ENCODE results near the gene RTBDN.

RTBDN gene

DNA sequence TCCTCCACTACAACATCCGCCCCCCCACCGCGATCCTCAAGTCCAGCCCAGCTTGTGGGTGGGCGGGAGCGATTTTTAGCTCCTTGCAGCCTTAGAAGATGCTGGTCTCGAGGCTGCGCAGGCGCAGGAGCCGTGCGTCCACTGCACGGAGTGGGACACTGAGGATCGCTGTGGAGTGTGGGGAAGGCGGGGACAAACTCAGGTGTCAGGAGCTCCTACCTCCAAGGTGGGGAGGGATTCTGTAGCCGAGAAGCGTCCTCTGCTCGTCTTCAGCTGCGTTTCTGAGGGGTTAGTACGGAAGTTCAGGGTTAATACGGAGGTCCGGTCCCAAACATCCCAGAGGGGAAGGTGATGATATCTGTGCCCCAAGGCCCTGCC, at the start of gene RTBDN:
TSS of gene RTBDN (minus strand) at position 14 of the 378 bp plus-strand sequence. CDS start 4,600 bp downstream, outside the sequence.
- DNase-seq: no peak

DNA sequence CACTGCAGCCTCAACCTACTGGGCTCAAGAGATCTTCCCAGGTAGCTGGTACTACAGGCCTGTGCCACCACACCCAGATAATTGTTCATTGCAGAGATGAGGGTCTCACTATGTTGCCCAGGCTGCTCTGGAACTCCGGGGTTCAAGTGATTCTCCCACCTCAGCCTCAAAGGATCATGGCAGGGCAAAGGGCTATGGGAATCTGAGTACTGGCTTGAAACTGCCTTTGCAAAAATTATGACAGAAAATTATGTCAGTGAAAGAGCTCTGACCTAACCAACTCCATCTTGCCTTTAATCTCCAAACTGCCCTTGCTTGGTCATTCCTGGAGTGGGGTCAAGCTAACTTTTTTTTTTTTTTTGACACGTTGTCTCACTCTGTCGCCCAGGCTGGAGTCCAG, 48.2 kb upstream of the RTBDN start:
- DNase-seq: no peak

DNA sequence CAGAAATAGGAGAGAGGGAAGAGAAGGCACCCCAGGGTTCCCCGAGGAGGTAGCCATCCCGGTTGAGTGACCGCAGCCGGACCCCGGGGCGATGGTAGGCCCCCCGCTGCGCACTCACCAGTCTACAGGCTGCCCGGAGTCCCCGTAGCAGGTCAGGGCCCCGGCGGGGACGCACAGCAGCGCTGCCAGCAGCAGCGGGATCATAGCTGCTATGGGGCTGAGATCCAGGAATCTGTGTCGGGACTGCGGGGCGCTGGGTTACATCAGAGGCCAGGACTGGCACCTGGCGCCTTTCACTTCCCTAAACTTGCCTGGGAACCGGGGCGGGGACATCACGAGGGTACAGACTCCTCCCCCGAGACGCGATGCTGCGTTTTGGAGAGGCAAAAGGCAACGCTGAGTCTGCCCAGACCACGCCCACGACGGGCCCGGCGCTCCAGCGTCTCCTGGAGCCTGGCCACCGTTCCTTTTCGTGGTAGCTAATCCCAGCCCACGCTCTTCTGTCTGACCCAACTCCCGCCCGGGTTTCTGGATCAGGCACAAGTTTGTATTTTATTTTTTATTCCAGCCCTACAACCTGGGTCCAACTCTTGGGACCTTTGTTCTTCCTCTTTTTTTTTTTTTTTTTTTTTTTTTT, 46.9 kb upstream of the RTBDN start, which contains the start of gene DNASE2:
TSS of gene DNASE2 (minus strand) at position 278 of the 637 bp plus-strand sequence. CDS start at position 204, 74 bp downstream.
- DNase-seq: peak; percentile 78

DNA sequence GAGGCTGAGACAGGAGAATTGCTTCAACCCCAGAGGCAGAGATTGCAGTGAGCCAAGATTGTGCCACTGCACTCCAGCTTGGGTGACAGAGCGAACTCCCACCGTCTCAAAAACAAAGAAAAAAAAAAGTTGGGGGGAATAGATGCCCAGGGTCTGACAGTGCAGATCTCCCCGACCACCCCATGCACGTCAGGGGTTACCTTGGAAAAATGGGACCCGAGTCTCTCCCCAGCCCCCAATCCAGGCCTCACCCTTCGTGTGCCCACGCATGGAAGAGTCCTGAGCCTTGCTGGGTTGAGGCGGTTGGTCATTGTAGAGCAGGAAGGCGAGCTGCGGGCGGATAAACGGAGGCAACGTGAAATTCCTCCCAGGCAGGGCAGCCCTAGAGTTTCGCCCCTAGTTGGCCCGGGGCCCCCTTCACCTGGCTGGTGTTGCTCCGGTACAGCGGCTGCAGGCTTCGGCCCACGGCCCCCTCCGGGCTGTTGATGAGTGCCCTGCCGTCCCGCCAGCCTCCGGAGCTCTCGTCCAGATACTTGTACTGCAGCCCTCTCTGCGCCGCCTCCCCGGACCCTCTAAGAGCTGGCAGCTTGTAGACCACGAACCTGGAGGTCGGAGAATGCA, 46.3 kb upstream of the RTBDN start:
- no peak for DNase-seq

DNA sequence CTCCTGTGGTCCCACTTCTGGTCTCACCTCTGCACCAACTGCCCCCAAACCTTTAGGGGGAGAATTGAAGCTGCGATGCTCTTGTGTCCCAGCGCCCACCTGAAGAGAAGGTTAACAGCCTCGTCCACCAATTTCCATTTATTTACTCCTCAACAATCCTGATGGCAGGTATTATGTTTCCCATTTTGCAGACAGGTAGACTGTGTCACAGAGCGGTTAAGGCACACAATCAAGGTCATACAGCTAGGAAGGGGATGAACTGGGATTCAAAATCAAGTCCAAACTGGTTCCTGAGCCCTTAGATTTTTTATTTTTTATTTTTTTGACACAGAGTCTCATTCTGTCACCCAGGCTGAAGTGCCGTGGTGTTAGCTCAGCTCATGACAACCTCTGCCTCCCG, 40.7 kb upstream of the RTBDN start:
- no peak for DNase-seq

DNA sequence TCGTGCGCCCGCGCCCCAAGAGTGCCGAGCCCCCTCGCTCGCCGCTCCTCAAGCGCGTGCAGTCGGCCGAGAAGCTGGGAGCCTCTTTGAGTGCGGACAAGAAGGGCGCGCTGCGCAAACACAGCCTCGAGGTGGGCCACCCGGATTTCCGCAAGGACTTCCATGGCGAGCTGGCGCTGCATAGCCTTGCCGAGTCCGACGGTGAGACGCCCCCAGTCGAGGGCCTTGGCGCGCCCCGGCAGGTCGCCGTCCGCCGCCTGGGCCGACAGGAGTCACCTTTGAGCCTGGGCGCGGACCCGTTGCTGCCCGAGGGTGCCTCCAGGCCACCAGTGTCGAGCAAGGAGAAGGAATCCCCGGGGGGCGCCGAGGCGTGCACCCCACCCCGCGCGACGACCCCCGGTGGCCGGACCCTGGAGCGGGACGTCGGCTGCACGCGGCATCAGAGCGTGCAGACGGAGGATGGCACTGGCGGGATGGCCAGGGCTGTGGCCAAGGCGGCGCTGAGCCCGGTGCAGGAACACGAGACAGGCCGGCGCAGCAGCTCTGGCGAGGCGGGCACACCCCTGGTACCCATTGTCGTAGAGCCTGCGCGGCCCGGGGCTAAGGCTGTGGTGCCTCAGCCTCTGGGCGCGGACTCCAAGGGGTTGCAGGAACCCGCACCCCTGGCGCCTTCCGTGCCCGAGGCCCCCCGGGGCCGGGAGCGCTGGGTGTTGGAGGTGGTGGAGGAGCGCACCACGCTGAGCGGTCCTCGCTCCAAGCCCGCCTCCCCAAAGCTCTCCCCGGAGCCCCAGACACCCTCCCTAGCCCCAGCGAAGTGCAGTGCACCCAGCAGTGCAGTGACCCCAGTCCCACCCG, 39.7 kb upstream of the RTBDN start:
- DNase-seq: no peak

DNA sequence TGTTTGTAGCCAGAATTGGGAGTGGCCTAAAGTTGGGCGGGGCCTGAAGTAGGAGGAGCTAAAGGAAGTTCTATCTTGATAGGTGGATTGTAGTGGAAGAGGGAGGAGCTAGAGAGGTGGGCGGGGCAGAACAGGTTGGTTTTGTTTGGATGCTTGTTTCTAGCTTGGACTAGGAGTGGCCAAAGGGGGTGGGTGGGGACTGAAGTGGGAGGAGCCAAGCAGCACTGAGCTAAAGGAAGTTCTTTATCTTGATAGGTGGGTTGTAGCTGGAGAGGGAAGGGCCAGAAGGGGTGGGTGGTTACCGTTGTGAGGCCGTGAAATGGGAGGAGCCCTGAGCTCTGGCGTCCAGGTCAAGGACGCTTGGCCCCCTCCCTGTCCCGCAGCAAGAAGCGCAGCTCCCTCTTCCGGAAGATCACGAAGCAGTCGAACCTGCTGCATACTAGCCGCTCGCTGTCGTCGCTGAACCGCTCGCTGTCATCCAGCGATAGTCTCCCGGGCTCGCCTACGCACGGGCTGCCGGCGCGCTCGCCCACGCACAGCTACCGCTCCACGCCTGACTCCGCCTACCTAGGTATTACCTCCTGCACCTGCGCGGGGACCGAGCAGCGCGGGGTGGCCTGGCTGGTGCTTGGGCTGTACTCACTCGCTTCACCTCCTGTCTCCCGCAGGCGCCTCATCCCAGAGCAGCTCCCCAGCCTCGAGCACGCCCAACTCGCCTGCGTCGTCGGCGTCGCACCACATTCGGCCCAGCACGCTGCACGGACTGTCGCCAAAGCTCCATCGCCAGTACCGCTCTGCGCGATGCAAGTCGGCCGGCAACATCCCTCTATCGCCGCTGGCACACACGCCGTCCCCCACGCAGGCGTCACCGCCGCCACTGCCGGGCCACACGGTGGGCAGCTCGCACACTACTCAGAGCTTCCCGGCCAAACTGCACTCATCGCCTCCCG, 38.8 kb upstream of the RTBDN start:
- DNase-seq: no peak

DNA sequence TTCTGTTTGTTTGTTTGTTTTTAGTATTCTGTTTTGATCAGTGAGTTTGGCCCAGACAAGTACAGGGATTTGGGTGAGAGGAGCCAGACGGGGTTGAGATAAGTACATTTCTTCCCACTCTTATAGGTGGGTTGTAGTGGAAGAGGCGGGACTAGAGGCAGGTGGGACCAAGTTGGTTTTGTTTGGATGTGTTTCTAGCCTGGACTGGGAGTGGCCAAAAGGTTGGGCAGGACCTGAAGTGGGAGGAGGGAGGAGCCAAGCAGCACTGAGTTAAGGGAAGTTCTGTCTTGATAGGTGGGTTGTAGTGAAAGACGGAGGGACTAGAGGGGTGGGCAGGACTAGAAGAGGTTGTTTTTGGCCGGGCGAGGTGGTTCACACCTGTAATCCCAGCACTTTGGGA, 37.9 kb upstream of the RTBDN start:
- no peak for DNase-seq

DNA sequence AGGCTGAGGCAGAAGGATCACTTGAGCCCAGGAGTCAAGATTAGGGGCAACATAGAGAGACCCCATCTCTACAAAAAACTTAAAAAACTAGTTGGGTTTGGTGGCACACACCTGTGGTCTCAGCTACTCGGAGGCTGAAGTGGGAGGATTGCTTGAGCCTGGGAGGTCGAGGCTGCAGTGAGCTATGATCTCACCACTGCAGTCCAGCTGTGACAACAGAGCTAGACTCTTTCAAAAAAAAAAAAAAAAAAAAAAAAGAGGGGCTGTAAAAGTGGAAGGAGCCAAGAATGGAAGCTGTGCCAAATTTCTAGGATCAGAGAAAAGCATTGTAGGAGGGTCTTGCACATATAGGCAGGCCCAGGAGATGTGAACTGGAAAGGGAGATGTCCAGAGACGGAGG, 37.3 kb upstream of the RTBDN start:
- DNase-seq: no peak

DNA sequence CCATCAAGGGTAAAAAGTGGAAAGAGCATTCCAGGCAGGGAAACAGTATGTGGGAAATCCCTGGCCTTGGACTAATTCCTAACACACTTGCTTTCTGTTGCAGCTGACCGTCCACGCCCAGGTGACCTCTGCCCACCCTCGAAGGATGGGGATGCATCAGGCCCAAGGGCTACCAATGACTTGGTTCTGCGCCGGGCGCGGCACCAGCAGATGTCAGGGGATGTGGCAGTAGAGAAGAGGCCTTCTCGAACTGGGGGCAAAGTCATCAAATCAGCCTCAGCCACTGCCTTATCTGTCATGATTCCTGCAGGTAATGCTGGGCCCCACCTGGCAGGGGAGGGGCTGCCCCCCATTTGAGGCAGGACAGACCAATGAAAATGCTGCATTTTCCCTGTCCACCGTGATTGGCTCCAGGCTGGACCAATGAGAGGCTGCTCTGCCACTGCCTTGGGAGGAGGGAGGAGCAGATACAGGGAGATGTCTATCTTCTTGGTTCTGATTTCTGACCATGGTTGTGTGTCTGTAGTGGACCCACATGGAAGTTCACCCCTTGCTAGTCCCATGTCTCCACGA, 34.2 kb upstream of the RTBDN start:
- DNase-seq: no peak

DNA sequence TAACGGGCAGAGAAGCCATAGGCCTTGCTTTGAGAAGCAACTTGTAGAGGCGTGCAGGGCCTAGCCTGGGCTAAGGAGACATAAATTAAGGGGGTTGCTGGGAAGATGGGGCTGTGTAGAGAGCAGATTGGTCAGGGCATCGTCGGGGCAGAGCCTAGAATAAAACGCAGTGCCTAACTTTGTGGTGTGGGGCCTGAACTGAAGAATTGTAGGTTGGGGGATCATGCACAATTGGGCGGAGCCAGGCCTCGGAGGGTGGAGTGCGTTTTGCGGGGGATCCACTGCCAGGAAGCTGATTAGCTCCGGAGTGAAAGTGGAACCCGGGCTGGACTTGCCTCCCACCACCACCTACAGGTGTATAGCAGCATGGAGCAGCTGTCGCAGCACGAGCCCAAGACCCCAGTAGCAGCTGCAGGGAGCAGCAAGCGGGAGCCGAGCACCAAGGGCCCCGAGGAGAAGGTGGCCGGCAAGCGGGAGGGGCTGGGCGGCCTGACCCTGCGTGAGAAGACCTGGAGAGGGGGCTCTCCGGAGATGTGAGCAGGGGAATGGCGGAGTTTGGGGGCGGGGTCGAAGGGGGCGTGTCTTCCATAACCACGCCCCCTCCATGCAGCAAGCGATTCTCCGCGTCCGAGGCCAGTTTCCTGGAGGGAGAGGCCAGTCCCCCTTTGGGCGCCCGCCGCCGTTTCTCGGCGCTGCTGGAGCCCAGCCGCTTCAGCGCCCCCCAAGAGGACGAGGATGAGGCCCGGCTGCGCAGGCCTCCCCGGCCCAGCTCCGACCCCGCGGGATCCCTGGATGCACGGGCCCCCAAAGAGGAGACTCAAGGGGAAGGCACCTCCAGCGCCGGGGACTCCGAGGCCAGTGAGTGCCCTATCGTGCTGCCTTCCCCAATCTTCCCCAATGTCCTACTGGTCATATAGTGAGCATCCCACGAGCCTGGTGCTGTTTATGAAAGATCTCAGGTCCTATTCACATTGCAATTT, 33.0 kb upstream of the RTBDN start:
- DNase-seq: peak; percentile 58

DNA sequence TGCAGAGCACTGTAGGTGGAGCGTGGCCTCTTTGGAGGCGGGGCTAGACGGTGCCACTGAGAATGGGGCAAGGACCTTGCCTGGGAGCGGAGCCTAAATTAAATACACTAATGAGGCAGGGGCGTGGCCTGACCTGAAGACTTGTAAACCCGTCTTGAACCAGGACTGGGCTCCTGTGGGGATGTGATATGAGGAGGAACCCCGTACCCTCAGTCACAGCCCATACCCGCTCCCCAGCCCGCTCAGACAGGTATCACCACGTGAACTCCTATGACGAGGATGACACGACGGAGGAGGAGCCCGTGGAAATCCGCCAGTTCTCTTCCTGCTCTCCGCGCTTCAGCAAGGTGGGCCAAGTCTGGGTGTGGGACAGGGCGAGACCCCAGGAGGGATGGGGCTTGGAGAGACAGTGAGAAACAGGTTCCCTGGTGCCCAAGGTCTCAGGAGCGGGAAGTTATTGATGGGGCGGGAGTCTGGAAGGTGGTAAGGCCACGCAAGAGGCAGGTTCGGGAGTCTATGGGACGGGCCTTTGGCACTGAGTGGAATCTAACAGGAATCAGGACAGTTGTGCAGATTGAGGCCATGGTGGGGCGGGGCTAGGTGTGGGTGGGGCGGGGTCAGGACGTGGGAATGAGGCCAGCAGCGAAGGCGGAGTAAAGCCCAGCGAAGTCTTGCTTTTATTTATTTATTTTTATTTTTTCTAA, 32.2 kb upstream of the RTBDN start:
- DNase-seq: no peak

DNA sequence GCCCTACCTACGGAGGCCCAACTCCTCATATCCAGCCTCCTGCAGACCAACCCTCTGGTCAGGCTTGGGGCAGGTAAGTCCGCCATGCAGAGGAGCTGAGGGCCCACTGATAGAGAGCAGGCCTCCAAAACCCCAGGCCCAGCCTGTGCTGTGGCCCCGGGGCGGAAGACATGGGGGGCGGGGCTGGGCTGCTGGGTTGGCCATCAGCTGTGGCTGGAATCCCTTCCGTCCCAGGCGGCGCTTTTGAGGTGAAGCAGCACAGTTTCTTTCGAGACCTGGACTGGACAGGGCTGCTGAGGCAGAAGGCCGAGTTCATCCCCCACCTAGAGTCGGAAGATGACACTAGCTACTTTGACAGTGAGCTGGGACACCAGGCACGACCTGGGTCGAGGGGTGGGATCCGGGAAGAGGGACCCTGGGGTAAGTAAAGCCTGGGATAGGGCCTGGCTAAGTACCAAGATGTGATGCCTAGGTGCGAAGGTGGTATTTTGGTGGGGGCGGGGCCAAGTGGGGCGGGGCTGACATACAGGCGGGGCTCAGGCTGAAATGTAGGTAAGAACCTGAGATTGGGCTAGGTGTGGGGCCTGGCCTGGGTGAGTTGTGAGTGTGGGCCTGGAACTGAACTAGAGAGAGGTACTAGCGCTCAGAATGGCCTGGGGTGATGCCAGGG, 31.5 kb upstream of the RTBDN start:
- no peak for DNase-seq

DNA sequence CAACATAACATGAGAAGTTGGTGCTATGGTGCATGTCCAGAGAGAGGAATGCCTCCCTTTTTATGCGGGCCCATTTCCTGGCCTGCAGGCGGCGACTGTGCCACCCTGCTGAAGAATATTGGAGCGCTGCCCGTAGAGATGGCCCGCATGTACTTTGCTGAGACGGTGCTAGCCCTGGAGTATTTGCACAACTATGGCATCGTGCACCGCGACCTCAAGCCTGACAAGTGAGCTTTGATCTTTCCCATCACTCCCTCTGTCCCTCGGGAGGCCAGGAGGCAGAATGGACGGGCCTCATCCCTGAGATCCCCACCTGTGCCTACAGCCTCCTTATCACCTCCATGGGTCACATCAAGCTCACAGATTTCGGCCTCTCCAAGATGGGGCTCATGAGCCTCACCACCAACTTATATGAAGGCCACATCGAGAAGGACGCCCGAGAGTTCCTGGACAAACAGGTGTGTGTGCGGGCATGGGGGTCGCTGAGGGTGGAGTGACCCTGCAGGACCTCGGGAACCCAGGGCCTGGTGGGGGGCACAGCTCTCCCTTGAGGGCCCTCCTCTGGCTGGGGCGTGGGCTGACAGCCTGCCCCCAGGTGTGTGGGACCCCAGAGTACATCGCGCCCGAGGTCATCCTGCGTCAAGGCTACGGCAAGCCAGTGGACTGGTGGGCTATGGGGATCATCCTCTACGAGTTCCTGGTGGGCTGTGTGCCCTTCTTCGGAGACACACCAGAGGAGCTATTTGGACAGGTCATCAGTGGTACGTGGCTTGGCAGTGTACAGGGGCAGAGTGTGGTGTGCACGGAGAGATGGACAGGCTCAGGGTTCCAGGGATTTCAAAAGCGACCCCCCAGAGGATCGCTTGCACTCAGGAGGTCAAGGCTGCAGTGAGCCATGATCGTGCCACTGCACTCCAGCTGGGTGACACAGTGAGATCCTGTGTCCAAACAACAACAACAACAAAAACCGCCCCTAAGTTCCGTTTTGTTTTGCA, 30.6 kb upstream of the RTBDN start:
- no peak for DNase-seq

DNA sequence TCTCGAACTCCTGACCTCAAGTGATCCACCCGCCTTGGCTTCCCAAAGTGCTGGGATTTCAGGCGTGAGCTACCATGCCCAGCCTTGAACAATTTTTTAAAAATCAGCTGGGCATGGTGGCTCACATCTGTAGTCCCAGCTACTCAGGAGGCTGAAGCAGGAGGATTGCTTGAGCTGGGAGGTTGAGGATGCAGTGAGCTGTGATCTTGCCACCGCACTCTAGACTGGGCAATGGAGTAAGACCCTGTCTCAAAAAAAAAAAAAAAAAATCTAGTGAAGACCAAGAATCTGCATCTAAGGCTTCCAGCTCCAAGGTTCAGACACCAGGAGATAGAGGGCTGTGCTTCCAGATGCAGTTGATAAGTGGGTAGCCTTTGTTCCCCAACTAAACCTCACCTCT, 29.8 kb upstream of the RTBDN start:
- DNase-seq: no peak

DNA sequence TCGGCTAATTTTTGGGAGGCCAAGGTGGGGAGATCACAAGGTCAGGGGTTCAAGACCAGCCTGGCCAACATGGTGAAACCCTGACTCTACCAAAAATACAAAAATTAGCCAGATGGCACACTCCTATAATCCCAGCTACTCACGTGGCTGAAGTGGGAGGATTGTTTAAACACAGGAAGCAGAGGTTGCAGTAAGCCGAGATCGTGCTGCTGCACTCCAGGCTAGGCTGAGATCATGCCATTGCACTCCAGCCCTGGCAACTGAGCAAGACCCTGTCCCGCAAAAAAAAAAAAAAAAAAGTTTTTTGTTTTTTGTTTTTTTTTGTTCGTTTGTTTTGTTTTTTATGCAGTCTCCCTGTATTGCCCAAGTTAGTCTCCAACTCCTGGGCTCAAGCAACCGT, 25.2 kb upstream of the RTBDN start:
- DNase-seq: no peak

DNA sequence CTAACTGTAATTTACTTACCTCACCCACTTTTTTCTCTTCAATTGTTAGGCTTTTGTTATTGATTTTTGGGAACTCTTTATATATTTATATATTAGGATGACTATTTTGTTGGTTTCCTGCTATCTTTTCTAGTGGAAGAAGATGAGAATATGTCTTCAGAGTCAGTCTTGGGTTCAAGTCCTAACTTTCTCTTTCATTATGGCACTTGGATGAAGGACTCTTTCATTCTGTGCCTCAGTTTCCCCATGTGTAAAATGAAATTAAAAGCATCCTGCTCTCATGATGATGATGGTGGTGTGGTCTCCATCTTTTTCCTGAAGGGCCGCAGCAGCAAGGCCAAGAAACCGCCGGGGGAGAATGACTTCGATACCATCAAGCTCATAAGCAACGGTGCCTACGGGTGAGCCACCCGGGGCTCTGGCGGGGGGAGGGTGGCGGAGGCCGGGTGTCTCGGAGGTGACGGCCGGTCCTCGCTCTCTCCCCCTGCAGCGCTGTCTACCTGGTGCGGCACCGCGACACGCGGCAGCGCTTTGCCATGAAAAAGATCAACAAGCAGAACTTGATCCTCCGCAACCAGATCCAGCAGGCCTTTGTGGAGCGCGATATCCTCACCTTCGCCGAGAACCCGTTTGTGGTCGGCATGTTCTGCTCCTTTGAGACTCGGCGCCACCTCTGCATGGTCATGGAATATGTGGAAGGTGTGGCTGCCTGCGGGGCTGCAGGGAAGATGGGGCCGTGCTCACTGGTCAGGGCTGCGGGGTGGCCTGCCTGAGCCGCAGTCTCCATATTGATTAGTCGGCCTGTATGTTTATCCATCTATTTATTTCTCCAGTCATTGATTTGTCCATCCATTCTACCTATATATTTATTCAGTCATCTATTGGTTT, 23.9 kb upstream of the RTBDN start:
- DNase-seq: no peak

DNA sequence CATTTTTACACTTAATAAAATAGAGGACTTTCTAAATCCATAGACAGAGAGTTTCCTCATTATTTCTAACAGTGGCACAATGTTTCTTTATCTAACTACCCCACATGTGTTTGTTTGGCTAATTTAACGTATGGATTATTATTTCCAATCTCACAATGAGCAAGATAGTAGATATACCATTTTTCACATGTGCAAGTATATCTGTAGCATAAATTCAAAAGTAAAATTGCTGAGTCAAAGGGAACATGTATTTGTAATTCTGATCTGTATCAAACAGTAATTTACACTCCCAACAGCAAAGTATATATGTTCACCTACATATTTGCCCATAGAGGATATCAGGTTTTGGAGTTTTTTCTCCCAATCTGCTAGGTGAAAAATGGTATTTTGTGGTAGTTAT, 22.3 kb upstream of the RTBDN start:
- no peak for DNase-seq
